Measurements from ENCODE around the gene PHACTR3.

PHACTR3 gene

GRCh38 chr20:59646487-59646886, 42.1 kb downstream of the PHACTR3 start:
- TF ChIP-seq, protein P1, sequence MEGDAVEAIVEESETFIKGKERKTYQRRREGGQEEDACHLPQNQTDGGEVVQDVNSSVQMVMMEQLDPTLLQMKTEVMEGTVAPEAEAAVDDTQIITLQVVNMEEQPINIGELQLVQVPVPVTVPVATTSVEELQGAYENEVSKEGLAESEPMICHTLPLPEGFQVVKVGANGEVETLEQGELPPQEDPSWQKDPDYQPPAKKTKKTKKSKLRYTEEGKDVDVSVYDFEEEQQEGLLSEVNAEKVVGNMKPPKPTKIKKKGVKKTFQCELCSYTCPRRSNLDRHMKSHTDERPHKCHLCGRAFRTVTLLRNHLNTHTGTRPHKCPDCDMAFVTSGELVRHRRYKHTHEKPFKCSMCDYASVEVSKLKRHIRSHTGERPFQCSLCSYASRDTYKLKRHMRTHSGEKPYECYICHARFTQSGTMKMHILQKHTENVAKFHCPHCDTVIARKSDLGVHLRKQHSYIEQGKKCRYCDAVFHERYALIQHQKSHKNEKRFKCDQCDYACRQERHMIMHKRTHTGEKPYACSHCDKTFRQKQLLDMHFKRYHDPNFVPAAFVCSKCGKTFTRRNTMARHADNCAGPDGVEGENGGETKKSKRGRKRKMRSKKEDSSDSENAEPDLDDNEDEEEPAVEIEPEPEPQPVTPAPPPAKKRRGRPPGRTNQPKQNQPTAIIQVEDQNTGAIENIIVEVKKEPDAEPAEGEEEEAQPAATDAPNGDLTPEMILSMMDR (conservative IDR thresholded peaks at IDR 0.05; ENCODE audit: low read depth, low read length) = no peak
- no peak for DNase-seq (ENCODE audit: low read depth)
- H3K4me3 ChIP-seq (ENCODE audit: low read depth, low read length) = no peak overlapping the region

- DNase-seq (ENCODE audit: low read depth) = no peak
- TF ChIP-seq, protein P1 (conservative IDR thresholded peaks at IDR 0.05; ENCODE audit: low read depth, low read length) = no peak
- no peak overlapping the region for H3K4me3 ChIP-seq (ENCODE audit: low read depth, low read length)
Measured at GRCh38 chr20:59647271-59647670, 42.9 kb downstream of the PHACTR3 start.

DNA sequence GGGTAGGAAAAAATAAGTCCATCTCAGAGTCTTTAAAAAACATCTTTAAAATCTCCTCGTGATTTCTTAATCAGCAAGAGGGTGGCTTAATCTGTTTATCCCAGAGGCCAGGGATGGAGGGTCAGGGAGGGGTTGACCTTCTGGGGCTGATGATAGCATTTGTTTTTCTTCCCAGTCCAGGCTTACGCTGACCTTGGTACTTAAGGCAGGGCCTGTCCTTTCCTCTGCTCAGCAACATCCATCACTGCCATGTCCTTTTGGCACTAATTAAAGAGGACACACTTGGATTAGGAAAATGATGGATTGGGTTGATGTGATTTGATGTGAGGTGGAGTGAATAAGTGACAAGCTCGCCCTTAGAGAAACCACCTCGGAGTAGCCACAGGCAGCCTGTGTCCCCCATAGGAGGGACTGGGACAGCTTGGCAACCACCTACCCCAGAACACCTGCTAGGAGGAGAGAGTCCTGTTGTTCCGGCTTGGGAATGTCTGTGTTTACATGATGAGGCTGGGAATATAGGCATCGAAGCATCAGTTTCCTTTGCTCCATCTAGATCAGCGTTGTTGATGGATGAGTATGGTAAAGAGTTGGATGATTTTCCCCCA, 44.2 kb downstream of the PHACTR3 start:
- no peak overlapping the region for H3K4me3 ChIP-seq (ENCODE audit: low read depth, low read length)
- DNase-seq (ENCODE audit: low read depth) = no peak
- TF ChIP-seq, protein P1 (conservative IDR thresholded peaks at IDR 0.05; ENCODE audit: low read depth, low read length) = no peak

DNA sequence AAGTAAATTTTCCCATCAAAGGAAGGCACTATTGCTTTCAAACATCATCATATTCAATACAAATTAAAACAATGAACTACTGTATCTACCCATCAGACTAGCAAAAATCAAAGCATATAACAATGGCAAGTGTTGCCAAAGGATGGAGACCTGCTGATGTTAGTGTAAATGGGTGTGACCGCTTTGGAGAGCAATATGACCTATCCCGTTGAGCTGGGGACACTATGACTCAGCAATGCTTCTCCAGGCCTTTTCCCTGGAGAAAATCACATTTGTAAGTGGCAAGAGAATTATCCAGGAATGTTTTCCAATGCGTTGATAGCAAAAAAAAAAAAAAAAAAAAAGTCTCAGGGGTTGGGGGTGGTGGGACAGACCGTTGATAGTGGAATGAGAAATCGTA, 46.1 kb downstream of the PHACTR3 start:
- TF ChIP-seq, protein P1 (conservative IDR thresholded peaks at IDR 0.05; ENCODE audit: low read depth, low read length) = no peak
- no peak overlapping the region for H3K4me3 ChIP-seq (ENCODE audit: low read depth, low read length)
- DNase-seq (ENCODE audit: low read depth) = no peak

- TF ChIP-seq, protein P1 (conservative IDR thresholded peaks at IDR 0.05; ENCODE audit: low read depth, low read length) = no peak
- no peak overlapping the region for H3K4me3 ChIP-seq (ENCODE audit: low read depth, low read length)
- no peak for DNase-seq (ENCODE audit: low read depth)
Measured at GRCh38 chr20:59652381-59652780, 48.0 kb downstream of the PHACTR3 start.

DNA sequence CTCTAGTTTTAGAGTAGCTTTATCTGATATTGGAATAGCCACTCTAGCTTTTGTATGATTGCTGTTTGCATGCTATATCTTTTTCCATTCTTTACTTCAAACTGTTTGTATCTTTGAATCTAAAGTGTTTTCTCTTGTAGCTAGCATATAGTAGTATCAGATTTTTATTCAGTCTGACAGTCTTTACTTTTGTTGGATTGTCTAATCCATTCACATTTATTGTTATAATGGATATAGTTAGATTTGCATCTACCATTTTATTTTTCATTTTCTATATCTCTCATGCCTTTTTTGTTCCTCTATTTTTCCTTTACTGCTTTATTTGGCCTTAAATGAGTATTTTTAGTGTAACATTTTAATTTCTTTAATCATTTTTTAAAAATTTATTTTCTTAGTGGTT, 52.1 kb downstream of the PHACTR3 start:
- no peak for DNase-seq (ENCODE audit: low read depth)
- TF ChIP-seq, protein P1 (conservative IDR thresholded peaks at IDR 0.05; ENCODE audit: low read depth, low read length) = no peak
- H3K4me3 ChIP-seq (ENCODE audit: low read depth, low read length) = no peak overlapping the region

DNA sequence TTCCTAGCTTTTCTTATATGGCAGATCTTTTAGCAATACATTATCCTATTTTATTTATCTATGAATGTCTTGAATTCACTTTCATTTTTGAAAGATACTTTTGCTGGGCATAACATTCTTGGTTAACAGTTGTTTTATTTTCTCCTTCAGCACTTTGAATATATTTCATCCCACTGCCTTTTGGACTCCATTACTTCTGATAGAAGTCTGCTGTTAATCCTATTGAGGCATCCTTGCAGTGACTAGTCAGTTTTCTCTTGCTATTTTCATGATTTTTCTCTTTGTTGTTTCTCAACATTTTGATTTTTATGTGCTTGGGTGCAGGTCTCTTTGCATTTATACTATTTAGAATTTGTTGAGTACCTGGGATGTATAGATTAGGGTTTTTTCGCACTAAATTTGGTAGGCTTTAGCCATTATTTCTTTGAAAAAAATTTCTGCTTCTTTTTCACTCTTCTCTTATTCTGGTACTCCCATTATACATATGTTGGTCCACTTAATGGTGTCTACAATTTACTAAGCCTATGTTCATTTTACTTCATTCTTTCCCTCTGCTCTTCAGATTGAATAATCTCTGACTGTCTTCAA, 53.2 kb downstream of the PHACTR3 start:
- H3K4me3 ChIP-seq (ENCODE audit: low read depth, low read length) = no peak overlapping the region
- DNase-seq (ENCODE audit: low read depth) = peak; percentile 1
- TF ChIP-seq, protein P1 (conservative IDR thresholded peaks at IDR 0.05; ENCODE audit: low read depth, low read length) = no peak

All from choroid plexus epithelial cell (primary cell).